Caco-2 (cell line): ENCODE results near the gene TRPC6. TPM values are rescaled to one million over a fixed set of nuclear protein-coding genes. Genes with fewer than 3 reads are reported as not detected.

Source experiments
- BruUV-seq: library from RNA; stranded (reverse); fragments of 400-500 nt; replicated peaks from 2 replicates; lab custom pipeline; 2021; lab: Mats Ljungman, UMichigan
- CTCF ChIA-PET: fragments of 300-600 bp; sonication (Branson Sonifier 250); formaldehyde crosslinking; loops from one replicate; lab custom pipeline; 2022; ENCODE audit warnings: antibody characterized with exemption; lab: Charles Lee
- POLR2A ChIA-PET: fragments of 300-600 bp; sonication (Branson Sonifier 250); formaldehyde crosslinking; loops from one replicate; lab custom pipeline; 2022; ENCODE audit warnings: antibody characterized with exemption; lab: Charles Lee
- DNase-seq, 2 experiments: peaks; one replicate each; pipeline versions ENCODE4 v3.0.0 to v3.0.0-alpha.2; 2020 to 2022
- H3K27me3 ChIP-seq: replicated peaks from 2 replicates; pipeline ENCODE4 v1.6.0; 2011; ENCODE audit warnings: low read length; ENCODE audit not compliant: control insufficient read depth, insufficient read depth
- H3K36me3 ChIP-seq: 2 replicates; pipeline ENCODE4 v1.5.1; 2011; ENCODE audit warnings: low read length; ENCODE audit not compliant: control insufficient read depth, insufficient read depth
- H3K4me1 ChIP-seq: fragments of 250-450 bp; sonication (Bioruptor Pico); 2 replicates; pipeline ENCODE4 v1.5.1; 2020; ENCODE audit warnings: mild to moderate bottlenecking
- H3K4me3 ChIP-seq: 2 replicates; pipeline ENCODE4 v1.5.1; 2011; ENCODE audit warnings: low read depth, mild to moderate bottlenecking, control low read depth, low read length
- H3K9me3 ChIP-seq: fragments of 250-450 bp; sonication (Bioruptor Pico); 2 replicates; pipeline ENCODE4 v1.5.1; 2020; ENCODE audit warnings: mild to moderate bottlenecking, moderate library complexity
- H3K27ac Mint-ChIP-seq: one replicate; pipeline ENCODE4 v1.8.0; 2022; ENCODE audit warnings: mixed read lengths; ENCODE audit not compliant: unreplicated experiment
- H3K27me3 Mint-ChIP-seq: one replicate; pipeline ENCODE4 v1.8.0; 2022; ENCODE audit warnings: mixed read lengths; ENCODE audit not compliant: insufficient read depth, unreplicated experiment
- H3K36me3 Mint-ChIP-seq: one replicate; pipeline ENCODE4 v1.8.0; 2022; ENCODE audit warnings: mild to moderate bottlenecking, mixed read lengths; ENCODE audit not compliant: insufficient read depth, unreplicated experiment
- H3K4me1 Mint-ChIP-seq: one replicate; pipeline ENCODE4 v1.8.0; 2022; ENCODE audit warnings: low read depth, mixed read lengths; ENCODE audit not compliant: unreplicated experiment
- H3K4me3 Mint-ChIP-seq: one replicate; pipeline ENCODE4 v1.8.0; 2022; ENCODE audit warnings: mild to moderate bottlenecking, moderate library complexity, mixed read lengths; ENCODE audit not compliant: unreplicated experiment
- H3K9me3 Mint-ChIP-seq: one replicate; pipeline ENCODE4 v1.8.0; 2022; ENCODE audit warnings: mixed read lengths; ENCODE audit not compliant: unreplicated experiment
- CTCF ChIP-seq, 2 experiments: fragments of 200-600 bp in 1 of 2; IDR thresholded peaks; 1 replicate in 1 of 2; 2 replicates in 1 of 2; pipeline versions ENCODE4 v1.5.1 to v1.8.0; 2011 to 2022; ENCODE audit warnings: antibody characterized with exemption in 1 of 2, control low read depth in 1 of 2, inconsistent platforms in 1 of 2, low read depth in 1 of 2, low read length in 1 of 2, mild to moderate bottlenecking in 1 of 2, moderate library complexity in 1 of 2; ENCODE audit not compliant: insufficient read depth in 1 of 2, severe bottlenecking in 1 of 2, unreplicated experiment in 1 of 2
- intact Hi-C: fragments of 100-400 bp; cut with micrococcal nuclease; formaldehyde crosslinking; loops from one replicate; pipeline ENCODE4 v1.10.0; 2022; ENCODE audit not compliant: unreplicated experiment
- total RNA-seq: library from RNA; stranded (reverse); gene quantifications from 2 replicates; pipeline ENCODE4 v1.2.3, GENCODE V29; 2022

Gene TRPC6
- total RNA-seq, 1 experiment from 2014 or later, result 0.14 TPM

GRCh38 chr11:101459020-101459419, 124.8 kb downstream of the TRPC6 start:
- no peaks in the 10 kb centered on the region for H3K36me3 Mint-ChIP-seq
- H3K27me3 Mint-ChIP-seq, result no peaks in the 10 kb centered on the region
- H3K9me3 ChIP-seq, result no peaks in the 10 kb centered on the region; the same call in 1 of the 2 replicates
- DNase-seq, result no peak
- no peak overlapping the region for H3K27ac Mint-ChIP-seq
- no TSS peak for BruUV-seq
- CTCF ChIA-PET, result interaction anchor here (1.3 kb wide), 1 partner anchor 161 kb away, joined by 3 read pairs; no protein-coding TSS in a partner anchor
- intact Hi-C loops, result loop anchor here (5.0 kb wide), 2 partner anchors 403 to 518 kb away; no protein-coding TSS in a partner anchor
- H3K9me3 Mint-ChIP-seq, result peaks cover 24% of the 10 kb centered on the region
- no peak overlapping the region for H3K4me3 ChIP-seq
- H3K27me3 ChIP-seq, result no peaks in the 10 kb centered on the region
- peaks cover 3% of the 10 kb centered on the region for H3K4me1 ChIP-seq
- H3K36me3 ChIP-seq, result no peaks in the 10 kb centered on the region
- no peak for TF ChIP-seq CTCF (IDR thresholded peaks at IDR 0.05; ENCODE audit: insufficient read depth in 1 of 2, low read depth in 1 of 2, low read length in 1 of 2, severe bottlenecking in 1 of 2, unreplicated experiment in 1 of 2)
- H3K4me1 Mint-ChIP-seq, result peaks cover 5% of the 10 kb centered on the region
- H3K4me3 Mint-ChIP-seq, result no peak overlapping the region
- POLR2A ChIA-PET, result no interaction called here

- no peaks in the 10 kb centered on the region for H3K4me1 ChIP-seq
- no TSS peak for BruUV-seq
Measured at GRCh38 chr11:101458161-101458560, 125.6 kb downstream of the TRPC6 start.

GRCh38 chr11:101456812-101457211, 127.0 kb downstream of the TRPC6 start:
- CTCF ChIA-PET, result interaction anchor here (0.6 to 2.0 kb wide), 5 partner anchors 12 to 551 kb away, joined by 3 to 17 read pairs (median 6); no protein-coding TSS in a partner anchor

More at GRCh38 chr11:101458161-101458560, 125.6 kb downstream of the TRPC6 start:
- H3K27me3 Mint-ChIP-seq, result no peaks in the 10 kb centered on the region
- H3K27me3 ChIP-seq, result no peaks in the 10 kb centered on the region
- no peaks in the 10 kb centered on the region for H3K36me3 ChIP-seq
- no peaks in the 10 kb centered on the region; the same call in 1 of the 2 replicates for H3K9me3 ChIP-seq
- CTCF ChIA-PET, result interaction anchor here (0.8 to 2.0 kb wide), 4 partner anchors 162 to 403 kb away, joined by 3 to 17 read pairs (median 5); no protein-coding TSS in a partner anchor
- H3K9me3 Mint-ChIP-seq, result peaks cover 15% of the 10 kb centered on the region
- no peak for DNase-seq
- H3K4me3 ChIP-seq, result no peak overlapping the region
- no peaks in the 10 kb centered on the region for H3K4me1 Mint-ChIP-seq
- TF ChIP-seq CTCF (IDR thresholded peaks at IDR 0.05; ENCODE audit: insufficient read depth in 1 of 2, low read depth in 1 of 2, low read length in 1 of 2, severe bottlenecking in 1 of 2, unreplicated experiment in 1 of 2), result no peak
- no peak overlapping the region for H3K27ac Mint-ChIP-seq
- H3K36me3 Mint-ChIP-seq, result no peaks in the 10 kb centered on the region
- POLR2A ChIA-PET, result no interaction called here
- no peak overlapping the region for H3K4me3 Mint-ChIP-seq
- intact Hi-C loops, result loop anchor here (1.0 to 5.0 kb wide), 3 partner anchors 404 to 519 kb away; no protein-coding TSS in a partner anchor

More at GRCh38 chr11:101456812-101457211, 127.0 kb downstream of the TRPC6 start:
- POLR2A ChIA-PET, result no interaction called here
- intact Hi-C loops, result loop anchor here (1.0 to 5.0 kb wide), 6 partner anchors 163 to 550 kb away; no protein-coding TSS in a partner anchor
- no peak overlapping the region for H3K27ac Mint-ChIP-seq
- TF ChIP-seq CTCF (IDR thresholded peaks at IDR 0.05; ENCODE audit: insufficient read depth in 1 of 2, low read depth in 1 of 2, low read length in 1 of 2, severe bottlenecking in 1 of 2, unreplicated experiment in 1 of 2), result peak; percentile 43 to 72
- no peak overlapping the region for H3K4me3 ChIP-seq
- DNase-seq, result no peak
- H3K36me3 Mint-ChIP-seq, result no peaks in the 10 kb centered on the region
- BruUV-seq, result no TSS peak
- no peaks in the 10 kb centered on the region for H3K4me1 ChIP-seq
- no peaks in the 10 kb centered on the region for H3K36me3 ChIP-seq
- H3K9me3 ChIP-seq, result no peaks in the 10 kb centered on the region; the same call in 1 of the 2 replicates
- no peaks in the 10 kb centered on the region for H3K27me3 ChIP-seq
- no peaks in the 10 kb centered on the region for H3K4me1 Mint-ChIP-seq
- H3K9me3 Mint-ChIP-seq, result peaks cover 14% of the 10 kb centered on the region
- no peaks in the 10 kb centered on the region for H3K27me3 Mint-ChIP-seq
- no peak overlapping the region for H3K4me3 Mint-ChIP-seq
